ENCODE results near the gene HOXB2.

Gene HOXB2

DNA sequence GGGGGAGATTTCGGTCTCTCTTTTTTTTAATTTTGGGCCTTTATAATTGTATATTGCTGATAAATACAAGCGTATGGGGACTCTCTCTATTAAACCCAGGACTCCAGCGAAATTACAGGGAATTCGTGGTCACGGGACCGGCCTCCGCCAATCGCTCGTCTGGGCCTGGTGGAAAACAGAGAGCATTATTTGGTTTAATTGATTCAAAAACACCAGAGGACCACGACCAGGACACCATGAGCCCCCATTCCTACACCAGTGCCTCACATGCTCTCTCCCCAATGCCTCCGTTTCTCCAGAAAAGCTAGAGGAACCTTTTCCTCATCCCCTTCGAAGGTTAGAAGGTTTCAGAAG is at the start of gene HOXB2:
Gene HOXB2, minus strand, starts transcription at position 88 of the 354 bp plus-strand sequence. CDS start 198 bp downstream, outside the sequence.
- DNase-seq = no peak

DNA sequence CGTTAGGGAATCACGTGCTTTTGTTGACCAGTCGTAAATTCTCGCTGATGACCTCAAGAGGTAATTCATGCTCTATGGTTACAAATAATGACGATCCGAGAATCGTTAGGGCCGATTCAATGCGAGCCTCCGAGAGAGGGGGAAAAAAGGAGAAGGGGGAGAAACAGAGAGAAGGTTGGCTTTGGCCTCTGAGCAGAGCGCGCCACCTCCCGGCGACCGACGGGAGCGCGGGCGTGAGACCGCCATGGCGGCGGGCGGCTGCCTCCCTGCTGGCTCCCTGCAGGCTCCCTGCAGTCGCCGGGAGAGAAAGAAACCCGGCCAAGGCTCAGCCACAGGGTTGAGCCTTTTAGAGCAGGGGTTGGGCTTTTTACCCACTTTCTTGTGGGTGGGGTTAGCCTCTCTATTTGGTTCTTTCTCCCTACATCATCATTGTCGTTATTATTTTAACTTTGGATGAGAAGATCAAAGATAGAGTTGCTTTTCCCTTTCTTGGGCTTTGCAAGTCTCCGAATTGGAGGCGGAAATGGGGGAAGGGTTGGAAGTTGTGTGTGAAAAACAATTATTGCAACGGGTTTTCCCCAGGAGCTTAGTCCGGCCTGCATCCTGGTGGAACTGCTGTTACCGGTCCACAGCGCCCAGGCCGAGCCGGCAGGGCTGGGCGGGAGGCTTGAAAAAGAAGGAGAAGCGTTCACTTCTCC is 49.1 kb upstream of the HOXB2 start:
- DNase-seq = peak; percentile 33 to 80

DNA sequence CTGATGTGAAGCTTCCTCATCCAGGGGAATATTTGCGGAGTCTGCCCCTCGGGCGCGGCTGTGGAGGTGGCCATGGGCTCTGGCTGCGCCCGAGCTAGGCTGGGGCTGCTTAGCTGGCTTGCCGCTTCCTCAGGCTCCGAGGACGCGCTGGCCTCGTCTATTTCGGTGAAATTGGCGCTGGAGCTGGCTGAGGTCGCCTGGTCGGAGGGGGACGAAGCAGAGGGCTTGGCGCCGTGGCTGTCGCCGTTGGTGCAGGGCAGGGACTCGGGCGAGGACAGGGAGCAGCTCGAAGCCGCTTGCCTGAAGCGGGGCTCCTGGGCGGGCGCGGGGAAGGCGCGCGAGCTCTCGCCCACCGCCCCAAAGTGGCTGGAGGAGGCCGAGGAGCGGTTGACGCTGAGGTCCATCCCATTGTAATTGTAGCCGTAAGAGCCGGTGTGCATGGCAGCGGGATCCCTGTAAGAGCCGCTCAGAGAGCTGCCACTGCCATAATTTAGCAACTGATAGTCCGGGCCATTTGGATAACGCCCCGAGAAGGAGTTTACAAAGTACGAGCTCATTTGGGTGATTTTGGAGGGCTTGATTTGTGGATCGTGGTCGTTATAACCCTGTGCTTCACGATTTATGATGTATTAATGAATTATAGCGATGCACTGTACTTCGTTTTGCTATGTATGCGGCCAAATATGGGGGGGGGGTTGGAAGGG is 48.4 kb upstream of the HOXB2 start, which contains the start of gene HOXB5:
Gene HOXB5, minus strand, starts transcription at position 654 of the 704 bp plus-strand sequence. Its CDS starts 97 bp downstream, at position 557.
- no peak for DNase-seq

DNA sequence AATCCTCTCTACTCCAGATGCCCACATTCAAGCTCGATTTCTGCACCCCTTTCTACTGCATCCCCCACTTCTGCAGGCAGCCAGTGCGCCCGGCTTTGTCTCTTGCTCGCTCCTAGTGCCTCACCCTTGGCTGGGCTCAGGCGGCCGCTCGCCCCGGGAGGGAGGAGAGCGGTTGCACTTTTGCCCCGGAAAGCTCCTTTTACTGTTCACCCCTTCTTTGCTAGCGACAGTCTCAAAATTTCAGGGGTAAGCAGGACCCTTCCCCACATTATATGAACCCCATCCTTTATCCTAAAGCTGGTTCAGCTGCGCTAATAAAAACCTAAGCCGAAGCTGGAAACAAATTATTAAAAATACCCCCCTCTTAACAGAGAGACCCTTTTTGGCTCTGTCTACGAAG is 47.7 kb upstream of the HOXB2 start:
- no peak for DNase-seq

DNA sequence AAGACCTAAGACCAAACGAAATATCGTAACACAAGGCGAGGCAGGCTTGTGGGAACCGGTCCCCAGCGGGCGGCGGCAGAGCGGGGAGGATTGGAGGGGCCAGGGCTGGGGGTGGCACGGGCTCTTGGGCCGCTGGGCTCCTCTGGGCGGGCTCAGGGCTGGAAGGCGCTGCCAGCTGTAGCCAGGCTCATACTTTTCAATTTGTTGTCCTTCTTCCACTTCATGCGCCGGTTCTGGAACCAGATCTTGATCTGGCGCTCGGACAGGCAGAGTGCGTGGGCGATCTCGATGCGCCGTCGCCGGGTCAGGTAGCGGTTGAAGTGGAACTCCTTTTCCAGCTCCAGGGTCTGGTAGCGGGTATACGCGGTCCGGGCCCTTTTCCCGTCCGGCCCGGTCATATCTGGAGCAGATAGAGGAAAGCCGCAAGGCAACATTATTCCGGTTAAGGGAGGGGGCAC is 47.2 kb upstream of the HOXB2 start:
- DNase-seq = no peak

DNA sequence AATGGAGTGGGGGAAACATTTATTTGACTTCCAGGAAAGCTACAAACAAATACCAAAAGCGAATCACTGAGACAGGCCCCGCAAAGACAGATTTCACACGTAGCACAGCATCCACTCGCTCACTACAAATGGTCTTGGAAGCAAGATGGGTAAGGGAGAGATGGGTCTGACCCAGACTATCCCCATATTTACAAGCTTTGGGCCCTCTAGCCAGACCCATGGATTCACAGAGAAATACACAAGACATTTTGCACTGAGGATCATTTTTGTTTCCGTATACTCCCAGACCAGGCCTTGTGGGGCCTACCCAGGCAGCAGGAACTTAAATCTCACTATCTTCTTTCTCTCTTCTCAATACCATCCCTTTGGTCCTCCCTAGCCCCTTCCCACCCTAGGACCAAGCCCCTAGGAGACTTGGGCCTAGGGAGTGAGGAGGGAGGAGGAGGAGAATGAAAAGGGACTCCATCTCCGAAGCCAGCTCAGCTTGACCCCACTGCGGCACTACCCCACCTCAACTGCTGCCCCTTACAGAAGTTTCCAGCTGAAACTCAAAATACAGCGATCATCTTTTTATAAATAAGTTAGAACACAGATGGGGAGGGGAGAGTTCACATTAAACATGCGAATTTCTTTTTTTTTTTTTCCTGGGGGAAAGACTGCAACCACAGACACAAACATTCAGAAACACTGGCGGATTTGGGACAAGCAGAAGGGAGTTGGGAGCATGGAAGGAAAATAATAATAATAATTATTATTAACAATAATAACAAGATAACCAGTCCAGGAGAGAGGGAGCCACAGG is 46.5 kb upstream of the HOXB2 start:
- DNase-seq = no peak

DNA sequence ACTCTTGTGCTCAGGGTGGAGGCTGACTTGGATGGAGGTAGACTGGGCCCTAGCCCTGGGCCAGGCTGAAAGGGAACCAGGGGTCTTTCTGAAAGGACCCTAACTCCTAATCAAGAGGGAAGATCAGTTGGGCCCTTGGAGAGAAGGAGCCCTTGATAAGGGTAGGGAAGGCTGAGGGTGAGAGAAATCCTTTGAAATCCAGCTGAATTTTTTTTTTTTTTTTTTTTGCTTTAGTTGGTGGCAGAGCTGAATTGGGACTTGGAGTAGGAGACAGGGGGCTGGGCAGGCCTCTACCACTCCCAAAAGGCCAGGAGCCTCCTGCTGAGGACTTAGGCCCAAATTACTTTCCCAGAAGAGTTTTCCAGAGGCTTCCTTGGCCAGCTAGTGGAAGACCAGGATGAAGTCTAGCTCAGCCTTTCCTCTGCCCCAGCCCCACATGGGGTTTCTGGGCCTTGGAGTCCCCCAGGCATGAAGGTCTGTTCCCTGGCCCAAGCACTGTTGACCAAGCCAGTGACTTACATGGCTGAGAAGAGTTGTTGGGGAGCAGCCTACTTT is 45.8 kb upstream of the HOXB2 start:
- DNase-seq = no peak

DNA sequence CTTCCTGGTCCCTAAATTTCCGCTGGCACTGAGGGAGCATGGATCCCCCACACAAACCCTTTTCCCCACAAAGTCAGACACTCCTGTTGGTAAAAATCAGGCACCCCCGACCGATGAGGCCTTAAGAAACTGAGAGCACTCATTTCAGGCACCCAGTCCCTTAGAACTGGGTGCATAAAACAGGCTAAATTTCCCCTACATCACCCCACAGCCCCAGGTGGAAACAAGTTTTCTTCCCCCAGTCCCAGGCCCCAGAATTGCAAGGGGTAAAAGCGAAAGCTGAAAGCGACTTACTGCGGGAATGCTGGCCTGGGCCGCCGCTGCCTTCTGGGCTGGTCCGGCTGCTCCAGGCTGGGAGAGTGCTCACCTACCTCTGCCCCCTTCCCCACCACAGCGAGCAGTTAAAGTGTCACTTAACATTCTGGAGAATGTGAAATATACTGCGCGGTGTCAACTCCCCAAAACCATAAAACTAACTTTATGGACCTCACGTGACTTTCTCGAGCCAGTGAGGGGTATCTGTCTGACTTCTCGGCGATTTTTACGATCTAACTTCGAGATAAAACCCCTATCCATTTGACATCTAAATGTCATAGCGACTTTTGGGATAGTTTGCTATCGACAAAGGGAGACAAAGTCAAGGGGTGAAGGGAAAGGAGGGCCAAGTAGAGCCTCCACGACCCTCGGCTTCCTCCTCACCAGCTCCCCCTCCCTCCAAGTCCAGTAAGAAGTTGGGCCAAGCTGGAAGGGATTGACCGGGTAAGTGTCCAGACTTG is 45.1 kb upstream of the HOXB2 start, which contains the start of gene HOXB3:
Gene HOXB3, minus strand, starts transcription at position 411 of the 776 bp plus-strand sequence. CDS start 37,767 bp downstream, outside the sequence.
- DNase-seq = no peak

DNA sequence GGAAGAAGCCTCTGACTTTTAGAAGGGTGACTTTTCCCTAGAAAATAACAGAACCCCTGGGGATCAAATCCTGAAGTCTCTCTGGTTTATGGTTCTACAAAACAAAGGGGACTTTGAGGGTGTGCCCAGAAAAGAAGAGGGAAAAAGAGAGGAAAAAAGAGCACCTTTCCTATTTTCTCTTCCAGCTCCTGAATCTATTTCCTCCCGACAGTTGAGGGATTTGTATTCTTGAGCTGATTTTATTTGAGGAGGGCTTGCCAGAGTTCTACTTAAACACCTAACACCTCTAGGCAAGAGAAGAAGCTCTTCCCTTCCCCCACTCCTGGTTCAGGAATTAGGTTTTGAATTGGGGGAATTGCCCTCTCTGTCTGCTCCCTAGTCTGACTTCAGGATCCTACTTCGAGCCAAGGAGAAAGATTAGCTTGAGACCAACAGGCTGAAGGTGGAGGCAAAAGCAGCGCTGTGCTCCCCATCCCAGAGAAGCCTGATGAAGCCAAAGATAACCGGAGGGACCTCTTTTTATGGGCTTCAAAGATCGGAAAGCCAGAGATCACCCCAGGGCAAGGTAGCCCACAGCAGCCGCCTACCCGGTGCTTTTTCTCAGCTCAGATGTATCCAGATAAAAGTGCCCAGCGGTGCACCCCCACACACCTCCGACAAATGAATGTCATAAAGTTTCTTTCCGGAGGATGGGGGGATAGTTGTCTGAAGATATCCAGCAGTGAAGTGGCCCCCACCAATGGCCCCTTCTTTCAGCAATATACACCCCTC is 44.3 kb upstream of the HOXB2 start:
- no peak for DNase-seq

DNA sequence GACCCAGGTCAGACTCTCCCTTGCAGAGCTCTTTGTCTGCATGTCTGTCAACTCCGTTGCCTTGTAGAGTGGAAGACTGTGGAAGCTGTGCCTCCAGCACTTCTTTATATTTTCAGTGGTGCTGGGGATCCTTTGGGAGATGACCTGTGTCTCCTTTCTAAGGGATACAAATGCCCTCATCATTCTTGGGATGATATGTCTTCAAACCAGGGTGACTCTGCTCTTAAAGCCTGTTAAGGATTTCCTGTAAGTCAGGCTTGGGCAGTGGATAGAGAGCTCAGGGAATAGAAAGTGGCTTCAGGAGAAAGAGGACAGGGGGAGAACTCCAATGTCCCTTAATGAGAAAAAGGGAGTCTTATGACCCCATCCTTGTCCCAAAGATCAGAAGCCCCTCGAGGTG is 43.6 kb upstream of the HOXB2 start:
- no peak for DNase-seq

DNA sequence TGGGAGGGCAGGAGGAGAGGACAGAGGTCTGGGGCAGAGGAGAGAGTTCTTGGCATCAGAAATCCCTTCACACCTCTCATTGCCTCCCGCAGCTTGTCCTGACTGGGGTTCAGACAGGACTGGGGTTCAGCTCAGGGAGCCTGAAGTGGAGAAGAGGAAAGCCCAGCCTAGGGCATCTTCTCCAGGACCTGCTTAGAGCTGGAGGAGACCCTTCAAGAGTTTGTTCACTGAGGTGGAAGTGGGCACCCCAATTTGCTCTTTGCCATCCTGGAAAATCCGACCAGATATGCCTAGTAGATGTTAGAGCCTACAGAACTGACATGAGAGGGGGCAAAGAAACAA is 43.1 kb upstream of the HOXB2 start:
- DNase-seq = no peak

DNA sequence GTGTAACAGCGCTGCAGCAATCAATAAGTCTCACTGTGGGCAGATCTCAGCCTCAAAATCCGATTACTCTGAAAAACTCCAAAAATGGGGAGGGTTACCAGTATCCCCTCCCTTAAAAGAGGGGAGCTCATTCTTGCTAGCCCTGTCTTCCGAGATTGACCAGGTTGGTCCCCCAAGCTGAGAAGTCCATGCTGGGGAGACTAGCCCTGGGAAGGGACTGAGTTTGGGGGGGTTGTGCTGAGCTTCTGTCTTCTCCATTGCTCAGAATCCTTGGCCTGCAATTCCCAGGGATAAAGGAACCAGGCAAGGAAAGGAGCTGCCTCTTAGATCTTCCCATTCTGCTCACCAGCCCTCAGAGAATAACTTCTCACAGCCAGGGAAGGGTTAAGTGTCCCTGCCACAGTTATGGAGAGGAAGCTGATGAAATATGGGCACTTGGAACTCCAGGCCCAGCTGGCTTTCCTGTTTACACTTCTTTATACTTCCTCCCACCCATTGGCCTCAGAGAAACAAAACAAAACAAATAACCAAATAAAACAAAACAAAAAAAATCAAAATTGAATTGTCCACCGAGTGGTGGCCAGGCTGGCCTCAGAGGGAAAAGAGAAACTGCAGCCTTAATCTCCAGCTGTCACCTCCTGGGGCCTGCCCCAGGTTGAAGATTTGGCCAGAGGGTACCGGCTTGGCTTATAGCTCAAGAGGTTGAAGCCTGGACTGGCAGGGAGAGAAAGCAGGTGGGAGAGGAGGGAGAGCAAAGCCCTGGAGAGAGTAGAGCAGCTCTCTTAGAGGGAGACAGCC is 42.6 kb upstream of the HOXB2 start:
- no peak for DNase-seq

DNA sequence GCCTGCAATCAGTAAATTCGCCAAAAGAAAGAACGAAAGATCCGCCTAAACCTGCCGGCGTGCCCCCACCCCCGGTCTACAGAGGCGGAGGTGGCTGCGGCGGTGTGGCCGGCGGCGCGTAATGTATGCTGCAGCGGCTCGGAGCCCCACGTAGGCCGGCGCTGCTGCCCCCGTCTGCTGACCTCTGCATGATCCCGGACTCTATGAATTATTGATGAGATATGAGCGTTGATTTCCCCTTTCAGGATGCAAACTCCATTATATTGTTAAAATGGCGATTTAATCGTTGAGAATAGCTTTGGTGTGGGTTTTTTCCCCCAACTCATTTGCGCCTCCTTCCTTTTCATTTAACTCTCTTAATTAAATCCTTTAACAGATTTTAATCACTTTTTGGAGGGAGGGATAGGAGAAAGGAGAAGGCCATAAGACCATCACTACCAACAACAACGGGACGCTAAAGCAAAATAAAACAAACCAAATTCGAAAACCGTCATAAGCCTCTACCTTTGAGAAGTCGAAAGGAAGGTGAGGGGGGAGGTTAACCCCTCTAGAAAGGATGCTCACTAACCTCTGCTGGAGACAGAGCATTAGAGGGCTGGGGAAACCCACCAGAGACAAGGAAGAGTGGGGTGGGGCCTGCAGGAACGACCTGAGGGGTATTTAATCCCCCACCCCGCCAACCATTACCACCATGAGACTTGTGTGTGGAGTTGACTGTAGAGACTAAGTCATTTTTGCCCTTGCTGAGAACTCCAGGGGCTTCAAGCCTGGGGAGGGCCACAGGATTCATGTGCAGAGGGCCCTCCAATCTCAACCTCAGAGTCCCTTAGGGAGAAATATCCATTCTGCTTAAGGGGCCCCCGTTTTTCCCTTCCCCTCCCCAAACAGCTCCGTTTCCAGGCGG is 41.7 kb upstream of the HOXB2 start:
- no peak for DNase-seq

DNA sequence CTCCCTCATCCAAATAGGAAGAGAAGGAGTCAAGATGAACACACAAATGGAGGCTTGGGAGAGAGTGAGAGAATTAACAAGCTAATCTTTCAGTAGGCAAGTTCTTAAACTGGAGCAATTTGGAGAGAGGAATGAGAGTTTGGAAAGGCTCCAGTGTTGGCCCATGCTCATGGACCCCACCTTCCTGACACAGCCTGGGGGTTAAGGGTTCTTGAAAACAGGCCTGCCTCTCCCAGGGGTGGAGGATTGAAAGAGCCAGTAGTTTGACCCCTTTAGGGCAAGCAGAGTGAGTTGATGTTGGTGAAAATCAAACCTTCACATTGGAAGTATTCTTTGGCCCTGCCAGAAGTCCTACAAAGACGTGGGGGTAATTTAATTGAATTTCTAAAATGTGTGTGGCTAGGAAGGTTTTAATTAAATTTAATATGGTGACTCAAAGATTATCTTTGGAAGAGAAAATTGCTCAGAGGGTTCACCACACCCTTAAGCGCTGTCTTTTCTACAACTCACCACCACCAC is 39.4 kb upstream of the HOXB2 start:
- DNase-seq = no peak

DNA sequence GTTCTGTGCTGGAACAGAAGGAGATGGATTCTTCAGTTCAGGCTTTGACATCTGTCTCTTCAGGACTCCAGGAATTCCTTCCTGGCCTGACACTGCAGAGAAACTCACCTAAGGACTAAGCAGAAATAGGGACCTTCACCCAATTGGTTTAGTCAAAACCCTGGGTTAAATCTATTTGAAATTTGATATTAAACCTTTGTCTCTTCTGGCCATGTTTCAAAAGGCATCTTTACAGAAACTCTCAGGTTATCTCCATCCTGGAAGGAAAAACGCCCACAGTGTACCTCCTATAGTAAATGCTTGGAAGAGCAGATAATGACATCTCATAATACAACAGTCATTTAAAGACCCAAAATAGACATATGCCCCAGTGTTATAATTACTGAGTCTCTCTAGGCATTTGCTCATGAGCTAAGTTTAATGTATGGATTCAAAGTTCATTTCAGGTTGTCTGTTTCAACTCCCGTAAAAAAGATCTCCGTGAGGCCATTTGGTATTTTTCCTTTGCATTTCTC is 38.9 kb upstream of the HOXB2 start:
- no peak for DNase-seq

DNA sequence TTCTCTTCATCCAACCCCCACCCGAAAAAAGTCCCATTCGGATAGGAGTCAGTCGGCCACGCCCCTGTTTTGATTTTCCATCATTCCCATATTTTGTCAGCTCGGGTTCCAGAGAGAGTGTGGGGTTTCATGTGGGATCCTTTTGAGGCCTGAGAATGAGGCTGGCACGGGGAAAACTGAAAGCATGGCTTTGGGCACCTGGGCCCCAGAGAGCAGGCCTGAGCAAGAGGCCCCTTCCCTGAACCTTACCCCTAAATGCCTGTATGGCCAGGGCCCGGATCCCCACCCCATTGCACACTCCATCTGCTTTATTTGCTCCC is 37.8 kb upstream of the HOXB2 start:
- DNase-seq = no peak

DNA sequence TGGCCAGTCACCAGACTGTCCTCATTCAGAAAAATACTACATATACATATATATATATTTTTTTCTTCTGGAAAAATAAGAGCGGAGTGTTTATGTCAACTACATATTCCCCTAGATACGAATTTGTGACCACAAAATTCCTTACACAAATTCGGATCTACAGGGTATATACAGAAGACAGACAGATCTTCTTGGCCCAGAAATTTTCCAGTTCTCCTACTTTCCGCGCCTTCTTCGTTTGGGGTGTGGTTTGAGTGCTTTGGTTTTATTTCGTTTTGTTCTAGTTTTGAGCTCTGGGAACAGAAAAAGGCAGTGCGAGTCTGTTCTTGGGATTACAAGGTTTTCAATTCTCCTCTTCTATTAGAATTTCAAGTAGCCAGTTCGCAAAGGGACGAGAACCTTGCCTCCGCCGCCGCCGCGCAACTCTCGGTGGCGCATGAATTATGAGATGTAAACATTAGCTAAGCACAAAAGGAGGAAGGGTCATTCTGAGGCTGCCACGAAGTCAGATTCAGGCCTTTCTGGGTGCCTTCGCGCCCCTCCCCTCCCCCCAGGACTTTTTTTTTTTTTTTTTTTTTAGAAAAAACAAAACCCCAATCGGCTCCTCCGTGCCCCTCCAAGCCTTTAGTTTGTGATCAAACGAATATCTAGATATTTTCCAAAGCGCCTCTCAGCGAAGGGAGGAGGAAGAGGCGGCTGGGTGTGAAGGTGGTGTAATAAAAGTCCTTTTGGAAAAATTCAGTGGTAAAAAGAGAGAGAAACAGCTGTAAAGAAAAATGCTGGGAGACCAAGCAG is 35.0 kb upstream of the HOXB2 start:
- DNase-seq = no peak

DNA sequence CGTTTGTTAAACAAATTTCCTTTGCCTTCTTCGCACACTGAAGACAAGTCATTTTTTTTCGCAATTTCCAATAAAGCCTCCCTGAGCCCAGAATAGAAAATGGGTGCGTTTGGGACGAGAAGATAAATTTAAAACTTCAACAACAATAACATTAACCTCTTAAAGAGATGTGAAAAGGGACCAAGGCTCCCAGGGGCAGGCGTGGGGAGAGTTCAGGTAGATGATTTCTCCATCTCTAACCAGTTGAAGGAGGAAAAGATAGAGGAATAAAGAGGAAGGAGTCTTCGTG is 34.5 kb upstream of the HOXB2 start:
- no peak for DNase-seq
